ENCODE measurements around the gene NXF2. TPM values are rescaled to one million over a fixed set of nuclear protein-coding genes. Genes with fewer than 3 reads are reported as not detected.
"Not testable (repeated sequence)": the region's sequence is repeated elsewhere in the genome, so short reads cannot be mapped to it uniquely, and the experiment has no call there.

Gene NXF2, protein sequence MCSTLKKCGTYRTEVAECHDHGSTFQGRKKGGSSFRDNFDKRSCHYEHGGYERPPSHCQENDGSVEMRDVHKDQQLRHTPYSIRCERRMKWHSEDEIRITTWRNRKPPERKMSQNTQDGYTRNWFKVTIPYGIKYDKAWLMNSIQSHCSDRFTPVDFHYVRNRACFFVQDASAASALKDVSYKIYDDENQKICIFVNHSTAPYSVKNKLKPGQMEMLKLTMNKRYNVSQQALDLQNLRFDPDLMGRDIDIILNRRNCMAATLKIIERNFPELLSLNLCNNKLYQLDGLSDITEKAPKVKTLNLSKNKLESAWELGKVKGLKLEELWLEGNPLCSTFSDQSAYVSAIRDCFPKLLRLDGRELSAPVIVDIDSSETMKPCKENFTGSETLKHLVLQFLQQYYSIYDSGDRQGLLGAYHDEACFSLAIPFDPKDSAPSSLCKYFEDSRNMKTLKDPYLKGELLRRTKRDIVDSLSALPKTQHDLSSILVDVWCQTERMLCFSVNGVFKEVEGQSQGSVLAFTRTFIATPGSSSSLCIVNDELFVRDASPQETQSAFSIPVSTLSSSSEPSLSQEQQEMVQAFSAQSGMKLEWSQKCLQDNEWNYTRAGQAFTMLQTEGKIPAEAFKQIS
- not detected for total RNA-seq
- not detected for polyA plus RNA-seq
- long read RNA-seq, donor 1, result 0 reads
- long read RNA-seq, donor 2, result 0 reads
- long read RNA-seq, donor 3, result 0 reads
- long read RNA-seq, donor 4, result 0 reads

DNA sequence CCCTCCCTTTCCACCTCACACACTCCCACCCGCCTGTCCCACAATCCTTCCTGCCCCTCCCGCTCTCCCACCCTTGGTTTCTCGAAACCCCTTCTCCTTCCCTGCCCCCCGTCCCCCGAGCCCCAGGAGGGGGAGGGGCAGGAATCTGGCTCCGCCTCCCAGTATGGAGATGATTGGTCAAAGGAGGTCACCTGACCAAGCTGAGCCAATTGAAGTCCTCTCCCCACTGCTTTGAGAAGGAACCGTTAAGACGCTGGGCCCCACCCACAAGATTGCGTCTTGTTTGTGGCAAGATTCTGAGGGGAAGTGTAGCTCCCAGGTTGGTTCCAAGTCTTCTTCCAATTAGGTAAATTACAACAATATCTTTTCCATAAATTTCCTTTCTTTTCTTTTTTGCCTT is at the start of gene NXF2:
NXF2 (plus strand) TSS at position 275 of the 400 bp plus-strand sequence. CDS start 59,912 bp downstream, outside the sequence.
- DNase-seq; H3K27me3 ChIP-seq (ENCODE audit: control insufficient read depth, insufficient read depth); H3K4me3 ChIP-seq (ENCODE audit: low read length); H3K4me1 ChIP-seq (ENCODE audit: control insufficient read depth, insufficient read depth, low read length); intact Hi-C loops (cut with DNase I); H3K9me3 ChIP-seq (ENCODE audit: control insufficient read depth, low read length); H3K27ac ChIP-seq (ENCODE audit: low read length); ATAC-seq: not testable (repeated sequence)
- no CpG with 5 or more reads among the region's 9 CpGs for WGBS

- peak in 1 of 2 donors; percentile 58 for ATAC-seq
- H3K27me3 ChIP-seq (ENCODE audit: control insufficient read depth, insufficient read depth); H3K4me3 ChIP-seq (ENCODE audit: low read length); H3K9me3 ChIP-seq (ENCODE audit: control insufficient read depth, low read length); DNase-seq; intact Hi-C loops (cut with DNase I); H3K27ac ChIP-seq (ENCODE audit: low read length); H3K4me1 ChIP-seq (ENCODE audit: control insufficient read depth, insufficient read depth, low read length): not testable (repeated sequence)
- WGBS, result no CpG with 5 or more reads among the region's 5 CpGs
These were observed 39.0 kb upstream of the NXF2 start for GRCh38 chrX:102207940-102208339.

GRCh38 chrX:102214986-102215385 is 32.0 kb upstream of the NXF2 start, which contains the start of gene TCP11X1:
Gene TCP11X1, plus strand, starts transcription at chrX:102215301.
- ATAC-seq; H3K27me3 ChIP-seq (ENCODE audit: control insufficient read depth, insufficient read depth); H3K9me3 ChIP-seq (ENCODE audit: control insufficient read depth, low read length); H3K27ac ChIP-seq (ENCODE audit: low read length); H3K4me1 ChIP-seq (ENCODE audit: control insufficient read depth, insufficient read depth, low read length); intact Hi-C loops (cut with DNase I); H3K4me3 ChIP-seq (ENCODE audit: low read length): not testable (repeated sequence)
- DNase-seq, result peak in 1 of 3 donors; percentile 15
- WGBS, result no CpG with 5 or more reads among the region's 15 CpGs

DNA sequence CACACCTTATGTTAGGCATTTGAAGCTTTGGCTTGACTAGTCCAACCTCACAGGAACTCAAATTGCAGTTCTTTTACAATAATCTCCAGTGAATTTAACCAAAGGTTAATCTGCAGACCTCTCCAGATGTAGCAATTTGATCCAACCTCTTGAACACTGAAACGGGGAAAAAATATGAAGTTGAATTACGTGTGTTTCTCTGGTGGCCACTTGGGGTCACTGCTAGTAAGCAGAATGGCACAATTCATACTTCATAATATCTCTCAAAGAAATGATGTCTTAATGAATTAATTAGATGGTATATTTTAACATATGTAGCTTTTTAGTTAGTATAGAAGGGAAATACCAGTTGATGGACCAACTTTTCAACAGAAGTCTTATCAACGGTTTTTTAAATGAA is 30.5 kb upstream of the NXF2 start:
- H3K4me1 ChIP-seq (ENCODE audit: control insufficient read depth, insufficient read depth, low read length); ATAC-seq; H3K9me3 ChIP-seq (ENCODE audit: control insufficient read depth, low read length); H3K27me3 ChIP-seq (ENCODE audit: control insufficient read depth, insufficient read depth); DNase-seq; intact Hi-C loops (cut with DNase I); H3K27ac ChIP-seq (ENCODE audit: low read length); H3K4me3 ChIP-seq (ENCODE audit: low read length): not testable (repeated sequence)
- WGBS, result no CpG with 5 or more reads among the region's 3 CpGs

GRCh38 chrX:102235678-102236077 is 11.3 kb upstream of the NXF2 start:
- 80% methylated on average over 5 of the region's 7 CpGs for WGBS
- H3K27ac ChIP-seq (ENCODE audit: low read length); ATAC-seq; intact Hi-C loops (cut with DNase I); H3K4me3 ChIP-seq (ENCODE audit: low read length); H3K4me1 ChIP-seq (ENCODE audit: control insufficient read depth, insufficient read depth, low read length); H3K27me3 ChIP-seq (ENCODE audit: control insufficient read depth, insufficient read depth); H3K9me3 ChIP-seq (ENCODE audit: control insufficient read depth, low read length): not testable (repeated sequence)
- peak; percentile 1 to 19 (median 3) for DNase-seq

DNA sequence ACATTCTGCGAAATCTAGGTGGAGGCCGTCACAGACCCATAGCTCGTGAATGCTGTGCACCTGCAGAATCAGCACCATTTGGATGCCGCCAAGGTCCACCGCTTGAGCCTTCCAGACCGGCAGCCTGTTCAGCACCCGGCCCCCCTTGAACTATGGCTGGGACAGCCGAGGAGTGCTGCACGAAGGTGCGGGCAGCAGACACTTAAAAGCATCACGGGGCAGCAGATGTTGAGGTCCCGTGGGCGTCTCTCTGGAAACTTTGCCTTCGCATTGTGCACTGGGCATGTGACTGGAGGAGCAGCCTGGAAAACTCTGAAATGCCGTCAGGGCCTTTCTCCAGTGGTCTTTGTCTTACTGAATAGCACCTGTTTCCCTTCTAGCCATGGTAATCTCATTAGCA is 6.7 kb upstream of the NXF2 start:
- 85% methylated on average over 10 of the region's 15 CpGs for WGBS
- H3K9me3 ChIP-seq (ENCODE audit: control insufficient read depth, low read length); ATAC-seq; H3K27me3 ChIP-seq (ENCODE audit: control insufficient read depth, insufficient read depth); H3K4me1 ChIP-seq (ENCODE audit: control insufficient read depth, insufficient read depth, low read length); DNase-seq; H3K4me3 ChIP-seq (ENCODE audit: low read length); intact Hi-C loops (cut with DNase I); H3K27ac ChIP-seq (ENCODE audit: low read length): not testable (repeated sequence)

DNA sequence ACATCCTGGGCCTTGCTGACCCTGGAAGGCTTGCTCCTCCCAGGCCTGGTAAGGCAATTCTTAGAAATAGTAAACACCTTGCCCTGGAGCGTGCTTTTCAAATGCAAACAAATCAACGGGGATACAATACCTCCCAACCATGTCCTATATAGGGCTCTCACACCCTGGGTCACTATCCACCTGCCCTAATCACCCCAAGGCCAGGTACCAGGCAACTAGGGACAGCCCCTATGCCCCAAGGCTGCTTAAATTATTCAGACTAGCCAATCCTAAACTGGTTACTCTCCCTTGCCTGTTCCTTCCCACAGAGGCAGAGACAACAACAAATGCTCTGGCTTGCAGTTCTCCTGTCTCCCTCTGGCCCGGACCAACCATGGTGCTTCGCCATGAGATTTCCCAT is 25.3 kb downstream of the NXF2 start:
- H3K27ac ChIP-seq (ENCODE audit: low read length); H3K27me3 ChIP-seq (ENCODE audit: control insufficient read depth, insufficient read depth); H3K4me1 ChIP-seq (ENCODE audit: control insufficient read depth, insufficient read depth, low read length); intact Hi-C loops (cut with DNase I); H3K9me3 ChIP-seq (ENCODE audit: control insufficient read depth, low read length); ATAC-seq; DNase-seq; H3K4me3 ChIP-seq (ENCODE audit: low read length): not testable (repeated sequence)
- WGBS, result no CpG with 5 or more reads among the region's 4 CpGs

DNA sequence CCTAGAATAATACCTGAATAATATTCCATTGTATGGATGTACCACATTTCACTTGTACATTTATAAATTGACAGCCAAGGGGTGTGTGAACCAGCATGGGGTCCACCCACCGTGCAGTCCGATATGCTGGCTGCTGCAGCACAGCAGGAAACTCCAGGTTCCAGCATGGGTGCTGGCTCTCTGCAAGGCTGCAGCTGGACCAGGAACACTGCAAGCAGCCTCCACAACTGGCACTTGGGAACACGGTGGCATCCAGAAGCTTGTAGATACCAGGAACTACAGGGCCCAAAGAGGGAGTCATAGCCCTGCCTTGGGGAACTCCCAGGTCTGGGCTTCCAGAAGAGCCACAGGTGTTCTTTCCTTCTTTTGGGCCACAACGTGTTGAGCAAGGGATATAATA is 91.2 kb downstream of the NXF2 start:
- Histone ChIP-seq H3K27me3 (ENCODE audit: control insufficient read depth, insufficient read depth) (no peaks in the 10 kb centered on the region), H3K4me1 (ENCODE audit: control insufficient read depth, insufficient read depth, low read length) (no peaks in the 10 kb centered on the region), H3K9me3 (ENCODE audit: control insufficient read depth, low read length) (no peaks in the 10 kb centered on the region), H3K27ac (ENCODE audit: low read length) (no peak overlapping the region), H3K4me3 (ENCODE audit: low read length) (no peak overlapping the region)
- DNase-seq (peak in 2 of 3 donors; percentile 7 to 27), ATAC-seq (no peak)
- intact Hi-C loops (cut with DNase I), result no loop called here
- WGBS, result 72% methylated on average over 4 of the region's 4 CpGs

DNA sequence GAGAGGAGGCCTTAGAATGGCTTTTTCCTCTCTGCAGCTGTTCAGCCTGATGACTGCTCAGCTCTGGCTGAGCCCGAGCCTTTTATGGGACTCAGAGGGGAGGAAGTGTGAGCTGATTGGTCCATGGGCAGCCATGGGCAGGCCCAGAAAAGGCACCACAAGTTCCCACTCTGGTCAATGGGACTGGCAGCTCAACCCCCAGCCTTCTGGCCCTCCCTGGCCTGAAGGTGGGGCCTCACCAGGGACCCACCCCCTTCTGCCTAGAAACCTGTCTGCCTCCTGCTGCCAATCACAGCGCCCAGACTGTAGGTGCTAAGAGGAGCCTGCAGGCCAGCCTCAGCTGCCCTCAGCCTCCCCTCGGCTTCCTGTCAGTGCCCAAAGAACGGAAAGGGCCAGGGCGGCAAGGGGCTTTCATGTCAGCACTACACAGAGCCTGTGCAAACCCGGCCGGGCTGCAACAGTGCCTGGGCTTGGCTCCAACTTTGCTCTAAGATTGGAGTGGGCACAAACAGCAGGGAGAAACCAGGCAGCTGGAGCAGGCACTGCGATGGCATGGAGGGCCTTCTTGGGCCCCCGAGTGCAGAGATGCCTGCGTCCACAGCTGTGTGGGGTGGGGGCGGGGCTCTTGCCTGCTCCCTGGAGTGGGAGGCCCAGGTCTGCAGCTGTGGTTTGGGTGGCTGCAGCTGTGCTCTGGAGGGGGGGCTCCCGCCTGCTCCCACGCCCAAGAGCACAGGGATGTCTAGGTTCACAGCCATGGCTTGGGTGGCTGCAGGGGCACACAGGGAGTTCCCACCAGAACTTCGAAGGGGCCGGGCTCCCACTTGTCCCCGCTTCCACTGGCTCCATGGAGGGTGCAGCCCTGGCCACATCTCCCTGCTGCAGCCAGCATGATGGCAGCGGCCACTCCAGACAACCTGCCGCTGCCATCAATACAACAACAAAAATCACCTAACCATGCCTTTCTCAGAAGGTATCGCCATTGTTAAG is 92.6 kb downstream of the NXF2 start:
- H3K27me3 ChIP-seq (ENCODE audit: control insufficient read depth, insufficient read depth), result no peaks in the 10 kb centered on the region
- no peak overlapping the region for H3K4me3 ChIP-seq (ENCODE audit: low read length)
- no peaks in the 10 kb centered on the region for H3K4me1 ChIP-seq (ENCODE audit: control insufficient read depth, insufficient read depth, low read length)
- ATAC-seq, result no peak
- H3K9me3 ChIP-seq (ENCODE audit: control insufficient read depth, low read length), result no peaks in the 10 kb centered on the region
- peak in 2 of 3 donors; percentile 19 to 34 for DNase-seq
- 75% methylated on average over 19 of the region's 19 CpGs for WGBS
- intact Hi-C loops (cut with DNase I), result no loop called here
- H3K27ac ChIP-seq (ENCODE audit: low read length), result no peak overlapping the region

- ATAC-seq (no peak), DNase-seq (no peak)
- no peaks in the 10 kb centered on the region for H3K27me3 ChIP-seq (ENCODE audit: control insufficient read depth, insufficient read depth)
- intact Hi-C loops (cut with DNase I), result no loop called here
- H3K4me1 ChIP-seq (ENCODE audit: control insufficient read depth, insufficient read depth, low read length), result no peaks in the 10 kb centered on the region
- H3K9me3 ChIP-seq (ENCODE audit: control insufficient read depth, low read length), result no peaks in the 10 kb centered on the region
- no peak overlapping the region for H3K27ac ChIP-seq (ENCODE audit: low read length)
- no peak overlapping the region for H3K4me3 ChIP-seq (ENCODE audit: low read length)
- 22% methylated on average over 2 of the region's 2 CpGs for WGBS
These were observed 94.9 kb downstream of the NXF2 start for GRCh38 chrX:102341867-102342266.
